RWPE2 (cell line): ENCODE data around the gene DCBLD2.

Experiments used
- ATAC-seq: fragments of 200-7000 bp; cut with Tn5 transposase; 3 replicates; pipeline ENCODE4 v1.9.1; 2021; ENCODE audit warnings: low read depth
- DNase-seq: peaks from one replicate; pipeline ENCODE4 v3.0.0-alpha.2; 2020; ENCODE audit warnings: low spot score
- H3K27ac ChIP-seq: fragments of 450-650 bp; 2 replicates; pipeline ENCODE4 v1.5.1; 2017; ENCODE audit warnings: mild to moderate bottlenecking; ENCODE audit not compliant: poor library complexity, severe bottlenecking
- H3K27me3 ChIP-seq: fragments of 250-450 bp; sonication (Bioruptor Pico); 2 replicates; pipeline ENCODE4 v1.5.1; 2021; ENCODE audit warnings: mild to moderate bottlenecking, moderate library complexity; ENCODE audit not compliant: insufficient read depth, poor library complexity, severe bottlenecking
- H3K36me3 ChIP-seq: fragments of 250-450 bp; sonication (Bioruptor Pico); 2 replicates; pipeline ENCODE4 v1.5.1; 2020; ENCODE audit warnings: low read depth, mild to moderate bottlenecking, moderate library complexity
- H3K4me1 ChIP-seq: fragments of 250-450 bp; sonication (Bioruptor Pico); 2 replicates; pipeline ENCODE4 v1.5.1; 2021; ENCODE audit warnings: mild to moderate bottlenecking, moderate library complexity; ENCODE audit not compliant: insufficient read depth, poor library complexity, severe bottlenecking
- H3K4me3 ChIP-seq: fragments of 250-450 bp; sonication (Bioruptor Pico); 2 replicates; pipeline ENCODE4 v1.5.1; 2021; ENCODE audit warnings: mild to moderate bottlenecking, moderate library complexity; ENCODE audit not compliant: severe bottlenecking
- H3K9me3 ChIP-seq: fragments of 250-450 bp; sonication (Bioruptor Pico); 2 replicates; pipeline ENCODE4 v1.5.1; 2021; ENCODE audit warnings: mild to moderate bottlenecking, moderate library complexity; ENCODE audit not compliant: severe bottlenecking
- CTCF ChIP-seq: fragments of 450-650 bp; IDR thresholded peaks from one replicate; pipeline ENCODE4 v1.5.1; 2017; ENCODE audit warnings: mild to moderate bottlenecking, moderate library complexity; ENCODE audit not compliant: poor library complexity, severe bottlenecking

DCBLD2 gene

GRCh38 chr3:98754483-98754882 lies 147.0 kb downstream of the DCBLD2 start:
- no peak for ATAC-seq
- H3K27me3 ChIP-seq: no peaks in the 10 kb centered on the region
- no peaks in the 10 kb centered on the region for H3K36me3 ChIP-seq
- H3K9me3 ChIP-seq: no peaks in the 10 kb centered on the region
- no peak for DNase-seq
- H3K4me1 ChIP-seq: no peaks in the 10 kb centered on the region
- H3K27ac ChIP-seq: no peak overlapping the region
- H3K4me3 ChIP-seq: no peak overlapping the region
- TF ChIP-seq CTCF: no peak

GRCh38 chr3:98750276-98750919 lies 151.1 kb downstream of the DCBLD2 start:
- no peak for ATAC-seq
- Histone ChIP-seq H3K4me1 (no peaks in the 10 kb centered on the region), H3K9me3 (no peaks in the 10 kb centered on the region)

GRCh38 chr3:98746882-98747281 lies 154.6 kb downstream of the DCBLD2 start:
- no peak for TF ChIP-seq CTCF
- DNase-seq (no peak), ATAC-seq (no peak)
- Histone ChIP-seq H3K27ac (no peak overlapping the region), H3K27me3 (no peaks in the 10 kb centered on the region), H3K36me3 (no peaks in the 10 kb centered on the region), H3K4me3 (no peak overlapping the region), H3K4me1 (no peaks in the 10 kb centered on the region), H3K9me3 (no peaks in the 10 kb centered on the region)

More at GRCh38 chr3:98750276-98750919, 151.1 kb downstream of the DCBLD2 start:
- TF ChIP-seq CTCF: no peak
- H3K4me3 ChIP-seq: no peak overlapping the region
- H3K27me3 ChIP-seq: no peaks in the 10 kb centered on the region
- H3K27ac ChIP-seq: no peak overlapping the region
- DNase-seq: no peak
- no peaks in the 10 kb centered on the region for H3K36me3 ChIP-seq

- no peak for DNase-seq
- peaks cover 6% of the 10 kb centered on the region for H3K4me1 ChIP-seq
Measured at GRCh38 chr3:98746122-98746521, 155.4 kb downstream of the DCBLD2 start.

More at GRCh38 chr3:98746122-98746521, 155.4 kb downstream of the DCBLD2 start:
- H3K27ac ChIP-seq: no peak overlapping the region
- ATAC-seq: no peak
- H3K9me3 ChIP-seq: no peaks in the 10 kb centered on the region
- no peak for TF ChIP-seq CTCF
- no peak overlapping the region for H3K4me3 ChIP-seq
- no peaks in the 10 kb centered on the region for H3K36me3 ChIP-seq
- no peaks in the 10 kb centered on the region for H3K27me3 ChIP-seq
